CD4-positive, alpha-beta T cell treated with Interleukin-17A for 1 hour (primary cell): ENCODE results near the gene CAMK2D.
"Not testable (repeated sequence)": the region's sequence is repeated elsewhere in the genome, so short reads cannot be mapped to it uniquely, and the experiment has no call there.

ENCODE experiments used
- DNase-seq: peaks from one replicate; pipeline ENCODE4 v3.0.0-alpha.2; 2020

Gene CAMK2D

GRCh38 chr4:113727802-113728201, 33.7 kb downstream of the CAMK2D start:
- DNase-seq: no peak

- DNase-seq: no peak
Observed at GRCh38 chr4:113725963-113726362, 35.6 kb downstream of the CAMK2D start.

GRCh38 chr4:113718252-113718651, 43.3 kb downstream of the CAMK2D start:
- no peak for DNase-seq

DNA sequence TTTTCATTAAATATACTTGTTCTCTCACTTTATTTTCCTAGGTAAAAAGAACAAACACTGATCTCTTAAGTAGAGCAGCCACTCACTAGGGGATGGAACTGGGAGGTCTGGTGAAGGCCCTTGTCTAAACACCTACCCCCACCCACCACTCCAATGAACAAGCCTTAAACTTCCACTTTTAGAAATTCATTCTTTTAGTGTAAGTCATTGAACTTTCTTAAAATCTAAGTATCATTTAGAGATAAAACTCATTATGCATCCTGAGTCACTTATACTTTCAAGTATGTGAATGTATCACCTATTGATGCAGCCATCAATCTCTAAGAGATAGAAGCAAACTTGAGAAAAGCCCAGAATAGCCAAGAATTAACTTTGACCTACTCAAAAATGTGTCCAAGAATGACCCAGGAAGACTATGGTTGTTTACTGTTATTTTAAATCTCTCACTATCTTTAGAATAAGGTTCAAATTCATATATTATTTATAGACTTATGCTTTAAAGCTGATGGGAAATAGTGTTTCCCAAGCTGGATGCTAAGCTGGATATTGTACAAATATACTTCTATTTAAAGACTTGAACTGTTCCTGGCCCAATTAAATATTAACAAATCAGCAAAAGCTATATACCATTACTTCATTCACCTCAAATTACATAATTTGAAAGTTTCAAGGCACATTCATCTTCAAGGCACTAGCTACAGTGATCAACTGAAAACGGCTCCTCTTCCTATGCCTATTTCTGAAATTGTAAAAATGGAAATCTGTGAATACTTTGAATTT, 49.5 kb downstream of the CAMK2D start:
- DNase-seq: no peak

DNA sequence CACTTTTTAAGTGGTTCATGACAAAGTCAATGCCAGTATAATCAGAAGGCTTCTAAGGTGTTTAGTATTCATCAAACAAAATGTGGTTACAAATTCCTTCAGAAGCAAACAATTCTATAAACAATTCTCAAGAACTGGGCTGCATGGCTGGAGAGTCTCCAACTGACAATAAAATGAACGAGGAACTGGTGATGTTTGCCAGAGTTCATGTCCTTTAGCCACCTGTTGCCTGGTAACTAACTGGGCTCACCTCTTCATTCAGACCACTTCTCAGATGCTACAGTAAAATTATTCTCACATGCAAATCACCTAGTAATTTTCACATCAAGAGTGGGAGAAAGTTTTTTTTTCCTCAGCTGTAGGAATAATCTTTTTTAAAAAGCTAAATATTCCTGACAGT, 53.3 kb downstream of the CAMK2D start:
- no peak for DNase-seq

DNA sequence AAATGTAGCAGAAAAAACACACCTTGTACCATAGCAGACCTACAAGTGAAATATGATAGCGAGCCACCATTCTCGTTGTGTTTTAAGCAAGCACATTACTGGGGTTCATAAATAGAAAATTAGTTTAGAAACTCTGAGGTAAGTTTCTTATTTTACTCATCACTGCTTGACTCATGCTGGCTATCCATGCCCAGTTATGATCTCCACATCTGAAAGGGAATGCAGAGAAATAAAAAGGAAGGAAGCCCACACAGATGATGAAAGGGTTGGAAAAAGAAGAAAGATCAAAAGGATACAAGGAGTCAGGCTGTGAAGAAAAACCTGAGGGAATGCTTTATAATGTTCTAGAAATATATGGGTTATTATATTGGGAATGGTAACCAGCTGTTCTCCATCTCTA, 54.5 kb downstream of the CAMK2D start:
- no peak for DNase-seq

DNA sequence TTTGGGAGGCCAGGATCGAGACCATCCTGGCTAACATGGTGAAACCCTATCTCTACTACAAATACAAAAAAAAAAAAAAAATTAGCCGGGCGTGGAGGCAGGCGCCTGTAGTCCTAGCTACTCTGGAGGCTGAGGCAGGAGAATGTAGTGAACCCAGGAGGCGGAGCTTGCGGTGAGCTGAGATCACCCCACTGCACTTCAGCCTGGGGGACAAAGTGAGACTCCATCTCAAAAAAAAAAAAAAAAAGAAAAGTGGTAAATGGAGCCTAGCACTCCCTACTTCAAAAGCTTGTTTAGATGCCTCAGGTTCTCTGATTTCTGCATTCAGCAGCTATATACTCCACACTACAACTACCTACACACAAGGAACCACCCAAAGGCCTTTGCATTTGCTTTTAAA, 56.4 kb downstream of the CAMK2D start:
- not testable (repeated sequence) for DNase-seq

DNA sequence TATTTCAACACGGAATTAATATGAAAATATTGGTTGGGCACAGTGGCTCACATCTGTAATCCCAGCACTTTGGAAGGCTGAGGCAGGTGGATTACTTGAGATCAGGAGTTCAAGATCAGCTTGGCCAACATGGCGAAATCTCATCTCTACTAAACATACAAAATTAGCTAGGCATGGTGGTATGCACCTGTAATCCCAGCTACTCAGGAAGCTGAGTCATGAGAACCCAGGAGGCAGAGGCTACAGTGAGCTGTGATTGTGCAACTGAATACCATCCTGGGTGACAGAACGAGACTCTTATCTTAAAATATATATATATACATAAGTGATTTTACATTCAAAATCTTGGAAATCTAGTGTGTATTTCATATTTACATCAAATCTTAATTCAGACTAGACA, 58.9 kb downstream of the CAMK2D start:
- DNase-seq: not testable (repeated sequence)

- no peak for DNase-seq
Observed at GRCh38 chr4:113701169-113701568, 60.4 kb downstream of the CAMK2D start.

- no peak for DNase-seq
Observed at GRCh38 chr4:113700602-113701150, 60.9 kb downstream of the CAMK2D start.

DNA sequence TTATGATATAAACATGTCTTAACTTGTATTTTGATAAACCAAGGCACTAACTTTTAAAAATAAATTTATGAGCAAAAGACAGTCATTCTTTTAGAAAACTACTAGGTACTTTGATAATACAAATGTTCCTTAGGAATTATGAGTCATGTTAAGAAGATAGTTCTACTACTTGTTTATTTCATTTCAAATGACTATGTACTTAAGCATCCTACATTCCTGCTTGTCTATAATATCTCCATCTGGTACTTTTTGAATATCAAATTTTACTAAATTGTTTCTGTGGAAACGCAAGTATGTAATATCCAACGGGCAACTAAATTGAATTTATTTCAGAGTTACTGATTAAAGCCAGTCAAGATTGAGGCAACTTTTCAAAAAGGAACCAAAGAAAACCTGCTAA, 61.8 kb downstream of the CAMK2D start:
- no peak for DNase-seq

GRCh38 chr4:113697429-113697828, 64.1 kb downstream of the CAMK2D start:
- no peak for DNase-seq

DNA sequence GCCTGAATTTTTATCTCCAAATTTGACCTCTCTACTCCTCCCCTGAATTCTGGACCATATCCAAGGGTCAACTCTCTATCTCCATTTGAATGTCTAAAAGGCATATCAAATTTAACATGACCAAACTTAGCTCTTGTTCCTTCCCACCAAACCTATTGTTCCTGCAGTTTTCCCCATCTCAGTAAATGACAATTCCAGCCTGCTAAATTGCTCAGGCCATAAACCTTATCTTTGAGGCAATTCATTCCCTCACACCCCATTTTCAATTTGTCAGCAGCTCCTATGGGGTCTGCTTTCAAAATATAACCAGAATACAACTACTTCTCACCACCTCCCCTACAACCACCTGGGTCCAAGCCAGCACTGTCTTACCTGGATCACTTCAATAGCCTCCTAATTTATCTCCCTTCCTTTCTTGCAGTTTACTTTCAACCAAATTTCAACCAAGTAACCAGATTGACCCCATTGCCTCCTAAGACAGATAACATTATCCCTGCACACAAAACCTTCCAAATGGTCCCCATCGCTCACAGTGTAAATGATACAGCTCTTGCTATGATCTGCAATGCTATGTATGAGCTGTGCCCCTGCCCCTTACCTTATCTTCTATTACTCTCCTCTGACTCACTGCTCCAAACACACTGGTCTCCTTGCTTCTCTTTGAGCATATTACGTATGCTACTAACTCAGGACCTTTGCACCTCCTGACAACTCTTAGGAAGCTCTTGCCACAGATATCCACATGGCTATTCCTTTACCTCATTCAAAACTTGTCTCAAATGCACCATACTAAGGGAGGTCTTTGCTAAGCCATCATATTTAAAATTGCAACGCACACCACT, 66.0 kb downstream of the CAMK2D start:
- no peak for DNase-seq

GRCh38 chr4:113694008-113694407, 67.5 kb downstream of the CAMK2D start:
- no peak for DNase-seq

DNA sequence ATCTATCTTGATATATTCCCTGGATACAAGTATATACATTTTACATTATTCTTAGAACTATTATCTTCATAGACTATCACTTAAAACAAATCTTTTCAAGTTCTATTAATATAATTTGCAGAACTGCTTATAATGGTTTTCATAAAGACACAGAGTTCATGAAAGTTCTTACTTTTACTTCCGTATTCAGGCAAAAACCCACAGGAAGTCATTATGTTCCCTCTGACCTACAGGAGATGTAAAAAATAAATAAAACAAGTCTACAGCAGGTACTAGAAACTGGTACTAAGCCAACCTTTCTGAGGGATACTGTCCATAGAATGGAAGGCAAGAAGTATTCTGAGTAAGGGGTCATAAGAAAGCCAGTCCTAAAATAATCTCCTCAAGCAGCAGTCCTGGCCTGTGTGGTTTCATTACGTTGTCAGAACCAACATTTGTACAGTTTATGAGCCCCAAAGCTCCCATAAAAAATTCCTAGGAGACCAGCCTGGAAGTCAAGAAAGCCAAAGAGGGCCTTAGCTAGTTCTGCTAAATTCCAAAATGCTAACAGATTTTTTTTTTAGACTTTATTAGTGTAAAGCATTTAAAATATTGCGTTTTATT, 68.6 kb downstream of the CAMK2D start:
- DNase-seq: peak; percentile 43

GRCh38 chr4:113691676-113692075, 69.9 kb downstream of the CAMK2D start:
- no peak for DNase-seq

- DNase-seq: no peak
Observed at GRCh38 chr4:113689394-113689793, 72.1 kb downstream of the CAMK2D start.

- DNase-seq: no peak
Observed at GRCh38 chr4:113687067-113687718, 74.3 kb downstream of the CAMK2D start.

DNA sequence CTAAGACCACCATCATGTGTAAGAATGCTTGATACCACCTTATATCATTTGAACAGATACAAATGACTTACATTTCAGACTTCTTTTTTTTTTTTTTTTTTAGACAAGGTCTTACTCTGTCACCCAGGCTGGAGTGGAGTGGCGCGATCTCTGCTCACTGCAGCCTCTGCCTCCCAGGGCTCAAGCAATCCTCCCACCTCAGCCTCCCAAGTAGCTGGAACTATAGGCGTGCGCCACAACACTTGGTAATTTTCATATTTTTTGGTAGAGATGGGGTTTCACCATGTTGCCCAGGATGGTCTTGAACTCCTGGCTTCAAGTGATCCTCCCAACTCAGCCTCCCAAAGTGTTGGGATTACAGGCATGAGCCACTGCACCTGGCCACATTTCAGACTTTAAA, 76.4 kb downstream of the CAMK2D start:
- DNase-seq: not testable (repeated sequence)

GRCh38 chr4:113684534-113685091, 76.9 kb downstream of the CAMK2D start:
- DNase-seq: no peak

DNA sequence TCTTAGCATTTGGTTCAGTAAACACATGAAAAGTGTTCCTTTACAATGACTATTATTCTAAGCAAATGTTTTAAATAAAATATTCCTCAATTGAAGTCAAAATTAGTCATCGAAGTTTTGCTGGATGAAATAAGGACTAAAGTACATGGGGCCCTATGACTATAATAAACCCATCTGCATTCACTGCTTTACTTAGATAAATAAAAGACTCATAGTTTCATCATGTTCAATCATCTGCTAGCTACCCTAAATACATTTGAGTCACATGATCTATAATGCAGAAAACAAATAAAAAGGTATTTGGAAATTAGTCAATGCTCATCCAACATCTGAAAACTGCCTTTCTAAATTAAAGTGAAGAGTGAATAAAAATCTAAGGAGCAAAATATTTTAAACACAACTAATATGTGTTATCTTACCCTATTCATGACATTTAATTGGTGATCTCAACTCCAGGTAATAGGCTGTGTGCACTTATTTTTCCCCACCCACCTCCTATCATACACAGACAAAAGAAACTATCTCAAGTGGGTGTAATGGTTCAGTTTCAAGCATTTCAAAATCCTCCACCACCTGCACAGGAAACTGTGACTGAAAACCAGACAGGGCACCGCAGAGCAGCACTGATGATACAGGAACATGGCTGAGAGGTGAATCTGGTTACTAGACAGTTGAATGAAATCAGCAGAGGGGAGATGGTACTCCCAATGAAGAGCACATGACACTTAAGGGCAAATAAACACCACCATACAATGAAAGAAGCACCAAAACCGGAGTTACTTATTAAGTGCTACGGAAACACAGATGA, 78.6 kb downstream of the CAMK2D start:
- DNase-seq: peak; percentile 79

DNA sequence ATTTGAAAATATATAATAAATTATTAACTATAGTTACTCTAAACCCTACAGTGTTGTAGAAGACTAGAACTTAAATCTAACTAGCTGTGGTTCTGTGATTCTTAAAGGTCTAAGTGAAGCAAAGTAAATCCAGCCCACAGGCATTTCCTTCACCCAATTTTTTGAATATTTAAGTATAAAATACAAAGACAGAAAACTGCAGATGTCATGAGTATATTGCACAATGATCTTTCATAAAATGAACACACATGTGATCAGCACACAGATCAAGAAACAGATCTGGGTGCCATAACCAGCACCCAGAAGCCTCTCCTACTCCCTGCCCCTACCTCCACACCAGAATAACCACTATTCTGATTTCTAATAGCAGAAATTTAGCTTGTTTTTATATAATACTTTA, 82.9 kb downstream of the CAMK2D start:
- no peak for DNase-seq
